ENCODE measurements around the gene APOL2. TPM values are rescaled to one million over a fixed set of nuclear protein-coding genes. Genes with fewer than 3 reads are reported as not detected.

APOL2 gene
- total and polyA plus RNA-seq, 10 of the 15 experiments (the other 5 are each of a cell fraction or from before 2014, with no cell fraction given) = 4.4 to 39.9 (median 25.0) TPM

- TF ChIP-seq ELK1 (IDR thresholded peaks at IDR 0.05; ENCODE audit: low read depth, low read length) (no peak), MTA3 (IDR thresholded peaks at IDR 0.05; ENCODE audit: borderline replicate concordance, low read length) (no peak), ZBED1 (IDR thresholded peaks at IDR 0.05; ENCODE audit: borderline replicate concordance) (no peak), BCL3 (IDR thresholded peaks at IDR 0.05; ENCODE audit: borderline replicate concordance, insufficient read depth, low read depth, low read length, poor library complexity, severe bottlenecking) (no peak), ASH2L (IDR thresholded peaks at IDR 0.05; ENCODE audit: borderline replicate concordance, low read depth) (no peak), IRF4 (IDR thresholded peaks at IDR 0.05; ENCODE audit: low read depth, low read length) (no peak)
Observed at GRCh38 chr22:36257948-36258670, 18.8 kb upstream of the APOL2 start (continued).

GRCh38 chr22:36257308-36257707 is 18.0 kb upstream of the APOL2 start:
- 62% methylated on average over 8 of the region's 8 CpGs for WGBS (ENCODE audit: insufficient coverage, insufficient replicate concordance, low lambda C conversion rate, missing lambda C conversion rate)
- RAD21 ChIA-PET (ENCODE audit: unreplicated experiment) = interaction anchor here (12.0 kb wide), 1 partner anchor 18 kb away, joined by 100 read pairs; the partner anchor contains the start of gene APOL2
- Histone ChIP-seq H3K4me2 (ENCODE audit: control insufficient read depth, insufficient read depth) (no peak overlapping the region), H3K9me3 (replicated peaks; ENCODE audit: control insufficient read depth, insufficient read depth, low read length) (no peaks in the 10 kb centered on the region), H3K79me2 (ENCODE audit: control insufficient read depth, insufficient read depth, low read length) (peaks cover 23% of the 10 kb centered on the region), H3K36me3 (ENCODE audit: control insufficient read depth in 2 of 2, insufficient read depth in 2 of 2, low read length in 1 of 2) (peaks cover 0 to 18% of the 10 kb centered on the region in 2 experiments; a peak in 3 of 4 replicates), H2AFZ (ENCODE audit: control insufficient read depth, low read depth, low read length) (no peak overlapping the region), H3K9ac (ENCODE audit: control insufficient read depth, insufficient read depth, low read length) (no peak overlapping the region), H3K27me3 (replicated peaks in 1 of 2; ENCODE audit: control insufficient read depth in 2 of 2, insufficient read depth in 2 of 2, low read length in 1 of 2) (no peaks in the 10 kb centered on the region), H3K27ac (ENCODE audit: control insufficient read depth, insufficient read depth) (no peak overlapping the region), H4K20me1 (ENCODE audit: control insufficient read depth, insufficient read depth) (no peaks in the 10 kb centered on the region), H3K4me3 (no peak overlapping the region), H3K4me1 (ENCODE audit: control insufficient read depth, insufficient read depth, low read length) (peaks cover 28% of the 10 kb centered on the region)
- SMC1A ChIA-PET (ENCODE audit: uncharacterized antibody, unreplicated experiment) = no interaction called here
- CTCF ChIA-PET = interaction anchor here (1.0 to 13.2 kb wide), 3 partner anchors 18 to 229 kb away, joined by 4 to 153 read pairs (median 5); partner anchors contain the start of gene APOL2
- in situ Hi-C loops (cut with MboI) = no loop called here
- intact Hi-C loops (cut with micrococcal nuclease; ENCODE audit: unreplicated experiment) = no loop called here
- no peak for DNase-seq (ENCODE audit: low read depth, low spot score)
- no peak for FAIRE-seq
- POLR2A ChIA-PET = interaction anchor here (1.5 kb wide), 1 partner anchor 17 kb away, joined by 5 read pairs; no protein-coding TSS in a partner anchor
- TF ChIP-seq E2F8 (IDR thresholded peaks at IDR 0.05; ENCODE audit: low read depth, partially characterized antibody) (no peak), NR2F1 (conservative IDR thresholded peaks at IDR 0.05) (0 out of 2 replicates have a peak, but pooled peaks have one; percentile 26)
- no TSS peak for BruUV-seq (replicated peaks)
- ATAC-seq = no peak
